ENCODE results near the gene CHRD. TPM values are rescaled to one million over a fixed set of nuclear protein-coding genes. Genes with fewer than 3 reads are reported as not detected.

The CHRD gene
- total RNA-seq, 1 experiment from 2014 or later = 1.8 TPM

GRCh38 chr3:184380185-184380626 lies 352 bp downstream of the CHRD start:
- Histone ChIP-seq H3T11ph (ENCODE audit: low read length) (no peak overlapping the region), H4K5ac (ENCODE audit: insufficient read length, low read depth, low read length) (no peak overlapping the region), H3K79me2 (ENCODE audit: insufficient read depth, low read length) (no peaks in the 10 kb centered on the region), H3K4me1 (ENCODE audit: insufficient read depth, low read length) (peaks cover 9% of the 10 kb centered on the region; the same call in 1 of the 2 replicates), H2AFZ (ENCODE audit: low read length) (no peak overlapping the region), H3K56ac (ENCODE audit: insufficient read length, low read depth, low read length) (no peak overlapping the region), H4K91ac (ENCODE audit: insufficient read length, low read depth, low read length) (no peak overlapping the region), H3K4me2 (ENCODE audit: insufficient read depth, insufficient read length, low read length) (peak overlapping the region; percentile 80), H2BK15ac (ENCODE audit: low read depth, low read length) (no peak overlapping the region), H2BK5ac (ENCODE audit: insufficient read length, low read length) (no peak overlapping the region), H4K8ac (replicated peaks; ENCODE audit: insufficient read length, low read depth, low read length) (no peak overlapping the region), H3K79me1 (ENCODE audit: insufficient read depth, low read depth, low read length, poor library complexity, severe bottlenecking) (no peaks in the 10 kb centered on the region), H2BK12ac (ENCODE audit: insufficient read length, low read depth, low read length) (no peak overlapping the region), H2BK120ac (ENCODE audit: low read depth, low read length, poor library complexity, severe bottlenecking) (no peak overlapping the region), H3K14ac (ENCODE audit: insufficient read depth, low read length) (no peak overlapping the region), H2AK5ac (ENCODE audit: insufficient read length, low read length) (no peak overlapping the region), H3K23me2 (ENCODE audit: insufficient read length, low read depth, low read length, poor library complexity, severe bottlenecking) (peaks cover 9% of the 10 kb centered on the region), H3K9me3 (ENCODE audit: control insufficient read depth, low read depth, low read length) (no peaks in the 10 kb centered on the region), H3K18ac (ENCODE audit: insufficient read length, low read depth, low read length) (no peak overlapping the region), H4K20me1 (ENCODE audit: control insufficient read depth, insufficient read depth, insufficient read length) (peaks cover 2% of the 10 kb centered on the region), H2BK20ac (ENCODE audit: low read depth, low read length, poor library complexity, severe bottlenecking) (no peak overlapping the region), H3K27me3 (ENCODE audit: insufficient read depth, low read length) (peaks cover 33% of the 10 kb centered on the region), H3K23ac (ENCODE audit: insufficient read length, low read depth, low read length) (no peak overlapping the region), H3K4ac (ENCODE audit: low read depth, low read length) (no peak overlapping the region), H3K9ac (ENCODE audit: extremely low read depth, insufficient read length, low read length) (no peak overlapping the region), H3K27ac (ENCODE audit: insufficient read length, low read depth, low read length) (no peak overlapping the region)
- Mint-ChIP-seq H3K9me3 (peaks cover 0 to 3% of the 10 kb centered on the region in 2 experiments; a peak in 3 of 5 replicates), H3K4me1 (peaks cover 38 to 39% of the 10 kb centered on the region in 2 experiments), H3K36me3 (ENCODE audit: insufficient read depth in 1 of 3, low read depth in 3 of 3) (no peaks in the 10 kb centered on the region), H3K4me3 (peak overlapping the region in 1 of 2 experiments; percentile 29; a peak in 2 of 5 replicates), H3K27ac (no peak overlapping the region), H3K27me3 (ENCODE audit: low read depth) (peaks cover 91% of the 10 kb centered on the region)
- TF ChIP-seq, protein P1, sequence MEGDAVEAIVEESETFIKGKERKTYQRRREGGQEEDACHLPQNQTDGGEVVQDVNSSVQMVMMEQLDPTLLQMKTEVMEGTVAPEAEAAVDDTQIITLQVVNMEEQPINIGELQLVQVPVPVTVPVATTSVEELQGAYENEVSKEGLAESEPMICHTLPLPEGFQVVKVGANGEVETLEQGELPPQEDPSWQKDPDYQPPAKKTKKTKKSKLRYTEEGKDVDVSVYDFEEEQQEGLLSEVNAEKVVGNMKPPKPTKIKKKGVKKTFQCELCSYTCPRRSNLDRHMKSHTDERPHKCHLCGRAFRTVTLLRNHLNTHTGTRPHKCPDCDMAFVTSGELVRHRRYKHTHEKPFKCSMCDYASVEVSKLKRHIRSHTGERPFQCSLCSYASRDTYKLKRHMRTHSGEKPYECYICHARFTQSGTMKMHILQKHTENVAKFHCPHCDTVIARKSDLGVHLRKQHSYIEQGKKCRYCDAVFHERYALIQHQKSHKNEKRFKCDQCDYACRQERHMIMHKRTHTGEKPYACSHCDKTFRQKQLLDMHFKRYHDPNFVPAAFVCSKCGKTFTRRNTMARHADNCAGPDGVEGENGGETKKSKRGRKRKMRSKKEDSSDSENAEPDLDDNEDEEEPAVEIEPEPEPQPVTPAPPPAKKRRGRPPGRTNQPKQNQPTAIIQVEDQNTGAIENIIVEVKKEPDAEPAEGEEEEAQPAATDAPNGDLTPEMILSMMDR (conservative IDR thresholded peaks at IDR 0.05) = no peak
- no CpG with 5 or more reads among the region's 62 CpGs for whole genome bisulfite sequencing (ENCODE audit: extremely low coverage, insufficient read length, low lambda C conversion rate)
- peak; percentile 71 for DNase-seq
